ENCODE data around the gene TACR2. TPM values are rescaled to one million over a fixed set of nuclear protein-coding genes. Genes with fewer than 3 reads are reported as not detected.

The TACR2 gene
- polyA plus RNA-seq, 2 of the 4 experiments (the other 2 are of a cell fraction) = 0.09 to 0.16 TPM

DNA sequence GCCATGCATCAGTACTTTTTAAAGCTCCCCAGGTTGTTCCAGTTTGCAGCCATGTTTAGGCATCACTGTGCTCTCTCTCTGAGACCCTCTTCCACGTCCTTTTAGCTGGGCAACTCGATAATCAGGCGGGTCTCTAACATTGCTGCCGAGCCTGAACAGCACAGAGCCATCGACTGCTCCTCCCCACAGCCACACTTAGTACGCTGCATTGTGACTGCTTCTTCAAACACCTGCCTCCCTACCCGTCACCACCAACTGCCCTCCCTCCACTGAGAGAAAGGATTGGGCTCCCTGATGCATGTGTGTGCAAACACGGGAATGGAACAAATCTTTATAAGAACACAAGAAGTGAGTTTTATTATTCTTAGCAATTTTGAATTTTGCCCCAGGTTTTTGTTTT is 11.4 kb upstream of the TACR2 start:
- no peak for ATAC-seq
- H3K4me3 ChIP-seq = no peak overlapping the region
- H3K27ac ChIP-seq = peak overlapping the region in 1 of 2 experiments; percentile 54; a peak in 3 of 6 replicates
- no peak for DNase-seq (ENCODE audit: low read depth in 1 of 2, low spot score in 1 of 2)
- no peak for FAIRE-seq
- WGBS (ENCODE audit: missing lambda C conversion rate) = 91% methylated on average over 8 of the region's 8 CpGs
- no peaks in the 10 kb centered on the region for H3K9me3 ChIP-seq
- POLR2A ChIA-PET = no interaction called here
- CTCF ChIA-PET = interaction anchor here (1.0 to 4.9 kb wide), 23 partner anchors 7 to 318 kb away, joined by 3 to 90 read pairs (median 7); partner anchors contain the start of genes TACR2 and TSPAN15
- TF ChIP-seq RAD21 (conservative IDR thresholded peaks at IDR 0.05 in 1 of 2, IDR thresholded peaks at IDR 0.05 in 1 of 2) (no peak), RFX5 (IDR thresholded peaks at IDR 0.05) (no peak), RNF2 (IDR thresholded peaks at IDR 0.05; ENCODE audit: borderline replicate concordance, low read depth) (no peak), POLR2A (IDR thresholded peaks at IDR 0.05; ENCODE audit: low read length) (no peak), CEBPB (IDR thresholded peaks at IDR 0.05) (no peak)
- TF ChIP-seq, protein P1, sequence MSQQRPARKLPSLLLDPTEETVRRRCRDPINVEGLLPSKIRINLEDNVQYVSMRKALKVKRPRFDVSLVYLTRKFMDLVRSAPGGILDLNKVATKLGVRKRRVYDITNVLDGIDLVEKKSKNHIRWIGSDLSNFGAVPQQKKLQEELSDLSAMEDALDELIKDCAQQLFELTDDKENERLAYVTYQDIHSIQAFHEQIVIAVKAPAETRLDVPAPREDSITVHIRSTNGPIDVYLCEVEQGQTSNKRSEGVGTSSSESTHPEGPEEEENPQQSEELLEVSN (IDR thresholded peaks at IDR 0.05; ENCODE audit: borderline replicate concordance, low read depth) = no peak
- H3K4me2 ChIP-seq = no peak overlapping the region
- peaks cover 20% of the 10 kb centered on the region for H3K4me1 ChIP-seq

DNA sequence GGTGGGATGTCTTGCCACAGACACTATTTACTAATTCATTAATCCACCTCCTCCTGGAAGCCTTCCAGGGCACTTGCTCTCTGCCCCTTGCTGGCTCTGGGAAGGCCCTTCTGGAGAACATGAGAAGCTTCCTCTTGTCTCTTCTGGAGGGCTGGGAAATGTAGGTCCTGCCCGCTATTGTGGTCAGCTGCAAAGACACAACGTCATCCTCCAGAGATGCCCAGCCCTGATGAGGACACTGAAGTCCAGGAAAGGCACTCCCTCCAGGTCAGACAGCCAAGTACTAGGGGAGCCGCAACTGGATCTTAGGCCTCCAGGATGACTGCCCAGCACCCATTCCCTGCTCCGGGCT is 9.6 kb upstream of the TACR2 start:
- ChIA-PET CTCF (interaction anchor here (0.6 to 4.9 kb wide), 18 partner anchors 9 to 335 kb away, joined by 3 to 90 read pairs (median 5); partner anchors contain the start of gene TSPAN15), POLR2A (no interaction called here)
- peaks cover 20% of the 10 kb centered on the region for H3K4me1 ChIP-seq
- peak overlapping the region; percentile 45 to 50 for H3K27ac ChIP-seq
- peak in 1 of 2 experiments; percentile 38 for DNase-seq (ENCODE audit: low read depth in 1 of 2, low spot score in 1 of 2)
- TF ChIP-seq, protein P2, sequence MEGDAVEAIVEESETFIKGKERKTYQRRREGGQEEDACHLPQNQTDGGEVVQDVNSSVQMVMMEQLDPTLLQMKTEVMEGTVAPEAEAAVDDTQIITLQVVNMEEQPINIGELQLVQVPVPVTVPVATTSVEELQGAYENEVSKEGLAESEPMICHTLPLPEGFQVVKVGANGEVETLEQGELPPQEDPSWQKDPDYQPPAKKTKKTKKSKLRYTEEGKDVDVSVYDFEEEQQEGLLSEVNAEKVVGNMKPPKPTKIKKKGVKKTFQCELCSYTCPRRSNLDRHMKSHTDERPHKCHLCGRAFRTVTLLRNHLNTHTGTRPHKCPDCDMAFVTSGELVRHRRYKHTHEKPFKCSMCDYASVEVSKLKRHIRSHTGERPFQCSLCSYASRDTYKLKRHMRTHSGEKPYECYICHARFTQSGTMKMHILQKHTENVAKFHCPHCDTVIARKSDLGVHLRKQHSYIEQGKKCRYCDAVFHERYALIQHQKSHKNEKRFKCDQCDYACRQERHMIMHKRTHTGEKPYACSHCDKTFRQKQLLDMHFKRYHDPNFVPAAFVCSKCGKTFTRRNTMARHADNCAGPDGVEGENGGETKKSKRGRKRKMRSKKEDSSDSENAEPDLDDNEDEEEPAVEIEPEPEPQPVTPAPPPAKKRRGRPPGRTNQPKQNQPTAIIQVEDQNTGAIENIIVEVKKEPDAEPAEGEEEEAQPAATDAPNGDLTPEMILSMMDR (IDR thresholded peaks at IDR 0.05) = no peak
- TF ChIP-seq, protein P3, sequence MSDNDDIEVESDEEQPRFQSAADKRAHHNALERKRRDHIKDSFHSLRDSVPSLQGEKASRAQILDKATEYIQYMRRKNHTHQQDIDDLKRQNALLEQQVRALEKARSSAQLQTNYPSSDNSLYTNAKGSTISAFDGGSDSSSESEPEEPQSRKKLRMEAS (IDR thresholded peaks at IDR 0.05) = no peak
- TF ChIP-seq, protein P4, sequence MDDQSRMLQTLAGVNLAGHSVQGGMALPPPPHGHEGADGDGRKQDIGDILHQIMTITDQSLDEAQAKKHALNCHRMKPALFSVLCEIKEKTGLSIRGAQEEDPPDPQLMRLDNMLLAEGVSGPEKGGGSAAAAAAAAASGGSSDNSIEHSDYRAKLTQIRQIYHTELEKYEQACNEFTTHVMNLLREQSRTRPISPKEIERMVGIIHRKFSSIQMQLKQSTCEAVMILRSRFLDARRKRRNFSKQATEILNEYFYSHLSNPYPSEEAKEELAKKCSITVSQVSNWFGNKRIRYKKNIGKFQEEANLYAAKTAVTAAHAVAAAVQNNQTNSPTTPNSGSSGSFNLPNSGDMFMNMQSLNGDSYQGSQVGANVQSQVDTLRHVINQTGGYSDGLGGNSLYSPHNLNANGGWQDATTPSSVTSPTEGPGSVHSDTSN (IDR thresholded peaks at IDR 0.05) = no peak
- TF ChIP-seq CHD4 (IDR thresholded peaks at IDR 0.05; ENCODE audit: borderline replicate concordance) = no peak
- ATAC-seq = peak; percentile 18 to 47; a peak in 3 of 6 replicates
- no peak for FAIRE-seq
- H3K9me3 ChIP-seq = no peaks in the 10 kb centered on the region
- WGBS (ENCODE audit: missing lambda C conversion rate) = 88% methylated on average over 4 of the region's 4 CpGs
- H3K4me3 ChIP-seq = no peak overlapping the region
- H3K4me2 ChIP-seq = peak overlapping the region; percentile 20; the same call in 2 of the 3 replicates

DNA sequence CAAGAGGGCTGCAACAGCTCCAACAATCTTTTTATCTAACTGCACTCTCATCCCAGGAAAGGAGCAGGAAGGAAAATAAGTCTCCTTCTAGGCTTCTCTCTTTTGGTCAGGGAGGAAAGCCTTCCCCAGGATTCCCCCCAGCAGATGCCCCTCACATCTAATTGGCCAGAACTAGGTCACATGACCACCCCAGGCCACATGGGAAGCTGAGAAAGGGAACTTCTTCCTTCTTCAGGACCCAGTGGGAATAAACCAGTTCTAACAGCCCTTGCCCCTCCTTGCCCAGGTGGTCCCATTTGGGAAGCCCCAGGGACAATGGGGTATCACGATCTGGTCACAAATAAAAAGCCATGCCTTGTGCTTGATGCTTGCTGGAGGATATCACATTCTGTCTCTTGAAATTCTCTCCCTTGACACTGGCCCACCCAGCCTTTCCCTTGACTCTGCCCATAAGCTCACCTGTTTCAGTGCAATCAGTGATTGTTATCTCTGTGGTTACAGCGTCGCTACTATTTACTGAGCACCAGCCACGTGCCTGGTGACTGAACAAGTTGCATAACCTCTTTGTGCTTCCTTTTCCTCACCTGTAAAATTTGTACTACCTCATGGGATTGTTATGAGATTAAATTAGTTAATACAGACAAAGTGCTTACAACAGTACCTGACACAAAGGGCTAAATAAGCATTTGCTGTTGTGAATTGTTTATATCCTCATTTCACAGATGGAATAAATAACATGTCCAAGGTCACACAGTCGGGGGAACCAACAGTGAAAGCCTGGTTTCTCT is 9.0 kb upstream of the TACR2 start:
- H3K9me3 ChIP-seq = no peaks in the 10 kb centered on the region
- 68% methylated on average over 5 of the region's 5 CpGs for WGBS (ENCODE audit: missing lambda C conversion rate)
- DNase-seq (ENCODE audit: low read depth in 1 of 2, low spot score in 1 of 2) = no peak
- CTCF ChIA-PET = interaction anchor here (0.8 to 4.9 kb wide), 13 partner anchors 10 to 215 kb away, joined by 3 to 90 read pairs (median 7); partner anchors contain the start of gene TSPAN15
- H3K4me2 ChIP-seq = peak overlapping the region; percentile 20; the same call in 2 of the 3 replicates
- peak overlapping the region; percentile 45 to 50 for H3K27ac ChIP-seq
- H3K4me1 ChIP-seq = peaks cover 20% of the 10 kb centered on the region
- FAIRE-seq = no peak
- TF ChIP-seq POLR2AphosphoS2 (conservative IDR thresholded peaks at IDR 0.05; ENCODE audit: low read length) (no peak), CEBPB (IDR thresholded peaks at IDR 0.05) (peak in 1 of 2 experiments; percentile 19; a peak in 1 of 4 replicates)
- TF ChIP-seq, protein P5, sequence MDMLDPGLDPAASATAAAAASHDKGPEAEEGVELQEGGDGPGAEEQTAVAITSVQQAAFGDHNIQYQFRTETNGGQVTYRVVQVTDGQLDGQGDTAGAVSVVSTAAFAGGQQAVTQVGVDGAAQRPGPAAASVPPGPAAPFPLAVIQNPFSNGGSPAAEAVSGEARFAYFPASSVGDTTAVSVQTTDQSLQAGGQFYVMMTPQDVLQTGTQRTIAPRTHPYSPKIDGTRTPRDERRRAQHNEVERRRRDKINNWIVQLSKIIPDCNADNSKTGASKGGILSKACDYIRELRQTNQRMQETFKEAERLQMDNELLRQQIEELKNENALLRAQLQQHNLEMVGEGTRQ (IDR thresholded peaks at IDR 0.05) = peak; percentile 65
- TF ChIP-seq, protein P6, sequence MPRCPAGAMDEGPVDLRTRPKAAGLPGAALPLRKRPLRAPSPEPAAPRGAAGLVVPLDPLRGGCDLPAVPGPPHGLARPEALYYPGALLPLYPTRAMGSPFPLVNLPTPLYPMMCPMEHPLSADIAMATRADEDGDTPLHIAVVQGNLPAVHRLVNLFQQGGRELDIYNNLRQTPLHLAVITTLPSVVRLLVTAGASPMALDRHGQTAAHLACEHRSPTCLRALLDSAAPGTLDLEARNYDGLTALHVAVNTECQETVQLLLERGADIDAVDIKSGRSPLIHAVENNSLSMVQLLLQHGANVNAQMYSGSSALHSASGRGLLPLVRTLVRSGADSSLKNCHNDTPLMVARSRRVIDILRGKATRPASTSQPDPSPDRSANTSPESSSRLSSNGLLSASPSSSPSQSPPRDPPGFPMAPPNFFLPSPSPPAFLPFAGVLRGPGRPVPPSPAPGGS (IDR thresholded peaks at IDR 0.05) = no peak
- ATAC-seq = no peak
- no peak overlapping the region for H3K4me3 ChIP-seq
- POLR2A ChIA-PET = no interaction called here
